ENCODE data around the gene NFIA. TPM values are rescaled to one million over a fixed set of nuclear protein-coding genes. Genes with fewer than 3 reads are reported as not detected.

The NFIA gene
- polyA plus RNA-seq, 3 donors = 13.9 to 17.3 (median 16.2) TPM

DNA sequence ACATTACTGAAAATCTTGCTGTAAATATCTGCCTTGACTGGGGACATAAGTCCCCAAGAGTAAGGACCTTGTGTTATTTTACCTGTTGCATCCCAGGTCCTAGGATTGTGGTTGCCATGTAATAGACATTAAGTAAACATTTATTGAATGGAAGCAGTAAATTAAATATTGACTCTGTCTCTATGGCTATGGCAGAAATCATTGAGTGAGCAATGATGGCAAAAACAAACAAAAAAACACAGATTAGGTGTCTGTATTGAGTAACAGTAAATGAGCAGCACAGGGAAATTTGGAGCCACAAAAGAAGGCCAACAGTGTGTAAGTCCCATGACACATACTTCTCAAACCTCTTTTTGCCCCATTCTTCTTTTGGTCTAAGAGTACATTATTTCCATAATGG, 240.4 kb downstream of the NFIA start:
- no peak for DNase-seq (ENCODE audit: extremely low read depth in 1 of 11, low read depth in 9 of 11, low spot score in 4 of 11)

DNA sequence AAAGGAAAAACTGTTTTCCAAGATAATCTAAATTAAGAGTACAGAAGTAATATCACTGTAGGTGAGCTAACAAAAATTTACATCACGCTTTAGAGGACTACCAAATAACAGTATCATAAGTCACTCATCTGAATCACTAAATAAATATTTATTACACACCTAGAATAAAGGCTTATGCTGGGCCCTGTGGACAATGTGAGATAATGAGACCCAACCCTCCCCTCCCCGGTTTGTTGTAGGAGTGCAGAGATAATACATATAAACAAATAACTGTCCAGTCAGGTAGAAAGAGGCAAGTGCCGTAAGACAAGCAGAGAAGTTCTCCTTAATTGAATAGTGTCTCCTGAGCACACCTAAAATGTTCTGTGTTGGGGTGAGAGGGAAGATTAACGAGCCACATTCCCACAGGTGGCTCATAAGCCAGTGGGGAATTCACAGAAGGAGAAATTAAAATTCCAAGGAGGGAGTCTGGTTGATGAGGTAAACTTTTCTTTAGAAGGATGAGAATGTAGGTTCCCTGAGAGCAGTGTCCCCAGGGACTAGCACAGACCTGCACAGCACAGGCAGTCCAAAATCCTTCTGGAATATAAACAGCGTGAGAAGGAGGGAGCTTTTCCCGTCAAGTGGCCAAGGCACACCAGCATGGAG, 241.4 kb downstream of the NFIA start:
- no peak for DNase-seq (ENCODE audit: extremely low read depth in 1 of 11, low read depth in 9 of 11, low spot score in 4 of 11)

DNA sequence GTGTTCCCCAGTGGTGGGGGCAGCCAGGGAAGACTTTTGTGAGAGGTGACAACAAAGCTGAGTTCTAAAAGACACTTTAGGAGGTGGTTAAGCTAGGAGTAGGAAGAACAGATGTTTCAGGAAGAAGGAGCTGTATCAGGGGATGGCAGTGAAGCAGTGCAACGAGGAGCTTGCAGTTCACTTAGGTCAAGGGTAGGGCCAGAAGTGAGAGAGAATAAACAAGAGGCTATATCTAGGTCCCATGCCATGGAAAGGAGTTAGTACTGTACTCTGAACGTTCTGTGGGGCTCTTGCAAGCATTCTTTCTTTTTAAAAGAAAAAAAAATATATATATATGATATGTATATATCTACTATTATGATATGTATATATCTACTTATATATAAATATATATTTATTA, 244.4 kb downstream of the NFIA start:
- no peak for DNase-seq (ENCODE audit: extremely low read depth in 1 of 11, low read depth in 9 of 11, low spot score in 4 of 11)

DNA sequence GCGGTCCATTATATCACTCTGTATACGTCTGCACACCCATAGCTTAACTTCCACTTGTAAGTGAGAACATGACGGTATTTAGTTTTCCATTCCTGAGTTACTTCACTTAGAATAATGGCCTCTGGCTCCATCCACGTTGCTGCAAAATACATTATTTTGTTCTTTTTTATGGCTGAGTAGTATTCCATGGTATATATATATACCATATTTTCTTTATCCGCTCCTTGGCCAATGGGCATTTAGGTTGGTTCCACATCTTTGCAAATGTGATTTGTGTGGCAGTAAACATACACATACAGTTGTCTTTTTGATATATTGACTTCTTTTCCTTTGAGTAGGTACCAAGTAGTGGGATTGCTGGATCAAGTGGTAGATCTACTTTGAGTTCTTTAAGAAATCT, 245.1 kb downstream of the NFIA start:
- no peak for DNase-seq (ENCODE audit: extremely low read depth in 1 of 11, low read depth in 9 of 11, low spot score in 4 of 11)

DNA sequence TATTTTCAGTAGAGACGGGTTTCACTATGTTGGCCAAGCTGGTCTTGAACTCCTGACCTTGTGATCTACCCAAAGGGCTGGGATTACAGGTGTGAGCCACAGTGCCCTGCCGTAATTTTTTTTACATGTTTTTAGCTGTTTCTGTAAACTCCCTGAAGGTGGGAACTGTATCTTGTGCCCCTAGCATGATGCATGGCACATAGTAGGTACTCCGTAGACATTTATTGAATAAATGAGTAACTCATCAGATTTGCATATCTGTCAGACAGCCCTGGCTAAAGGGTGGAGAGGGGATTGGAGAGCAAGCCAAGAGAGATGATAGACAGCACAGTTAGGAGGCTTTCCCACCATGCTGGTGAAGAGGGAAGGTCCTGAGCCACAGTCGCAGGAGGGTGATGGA, 247.2 kb downstream of the NFIA start:
- no peak for DNase-seq (ENCODE audit: extremely low read depth in 1 of 11, low read depth in 9 of 11, low spot score in 4 of 11)

DNA sequence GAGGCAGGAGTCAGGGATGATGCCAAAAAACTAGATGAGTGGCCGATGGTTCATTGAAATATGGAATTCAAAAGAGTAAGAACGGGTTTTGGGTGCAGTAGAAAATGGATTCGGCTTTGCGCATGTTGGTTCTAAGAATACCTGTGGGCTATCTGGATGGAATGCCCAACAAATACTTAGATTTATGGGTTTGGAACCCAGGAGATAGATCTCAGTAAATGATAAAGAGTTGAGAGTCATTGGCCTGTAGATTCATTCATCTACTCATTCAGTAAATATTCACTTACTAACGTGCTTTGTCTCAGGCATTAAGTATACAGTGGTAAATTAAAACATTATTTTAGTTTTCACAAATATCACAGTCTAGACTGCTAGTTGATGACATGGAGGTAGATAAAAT, 247.7 kb downstream of the NFIA start:
- DNase-seq (ENCODE audit: extremely low read depth in 1 of 11, low read depth in 9 of 11, low spot score in 4 of 11) = no peak

DNA sequence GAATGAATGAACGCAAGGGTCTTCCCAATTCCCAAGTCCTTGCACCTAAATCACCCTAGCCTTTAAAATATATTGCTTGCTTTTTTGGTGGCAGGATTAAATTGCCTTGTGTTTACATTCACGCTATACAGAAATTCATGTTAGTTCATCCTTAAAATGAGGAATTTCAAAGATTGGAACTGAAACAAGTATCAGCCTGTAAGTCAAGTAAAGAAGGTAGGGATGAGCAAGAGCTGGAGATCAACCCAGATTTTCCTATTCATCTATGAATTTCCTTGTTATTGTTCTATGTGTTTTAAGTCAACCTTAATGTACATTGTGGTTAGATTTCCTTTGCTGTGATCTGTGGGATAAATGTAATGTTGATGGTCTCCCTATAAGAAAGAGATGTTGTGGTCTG, 248.2 kb downstream of the NFIA start:
- DNase-seq (ENCODE audit: extremely low read depth in 1 of 11, low read depth in 9 of 11, low spot score in 4 of 11) = no peak

DNA sequence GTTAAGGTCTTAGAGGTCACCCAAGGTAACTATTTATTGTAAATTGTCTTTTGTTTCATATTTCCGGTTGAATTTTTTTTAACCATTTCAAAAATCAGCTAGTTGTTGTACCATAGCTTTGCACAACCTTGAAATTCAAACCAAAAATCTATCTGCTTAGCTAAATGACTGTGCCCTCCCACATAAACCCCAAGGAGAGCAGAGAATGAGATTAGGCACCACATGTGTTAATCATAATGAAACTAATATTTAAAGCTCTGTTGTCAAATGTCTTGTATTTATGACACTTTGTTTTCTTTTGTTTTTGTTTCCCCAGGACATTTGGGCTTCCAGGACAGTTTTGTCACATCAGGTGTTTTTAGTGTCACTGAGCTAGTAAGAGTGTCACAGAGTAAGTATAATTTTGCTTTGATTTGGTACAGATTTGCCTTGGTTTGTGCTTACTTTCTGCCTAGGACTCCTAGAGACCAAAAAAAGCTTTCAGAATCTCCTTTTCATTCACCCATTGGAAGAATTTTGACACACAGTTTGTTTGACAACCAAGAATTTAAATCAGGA, 249.9 kb downstream of the NFIA start:
- DNase-seq (ENCODE audit: extremely low read depth in 1 of 11, low read depth in 9 of 11, low spot score in 4 of 11) = no peak

DNA sequence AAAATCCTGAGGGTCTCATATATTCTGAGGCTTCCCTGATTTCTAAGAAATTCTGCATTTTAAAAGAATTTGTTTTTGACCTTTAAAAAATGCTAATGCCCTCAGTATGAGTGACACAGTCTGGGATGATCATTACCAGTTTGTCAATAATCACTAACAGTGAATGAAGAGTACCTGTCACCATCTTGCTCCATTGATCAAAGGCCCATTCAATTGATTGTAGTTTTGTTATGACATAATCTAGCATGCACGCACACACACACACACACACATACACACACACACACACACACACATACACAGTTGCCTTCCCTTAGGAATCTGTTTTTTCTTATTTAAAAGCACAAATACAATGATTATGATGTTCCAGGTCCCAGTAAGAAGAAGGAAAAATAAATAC, 250.4 kb downstream of the NFIA start:
- no peak for DNase-seq (ENCODE audit: extremely low read depth in 1 of 11, low read depth in 9 of 11, low spot score in 4 of 11)

DNA sequence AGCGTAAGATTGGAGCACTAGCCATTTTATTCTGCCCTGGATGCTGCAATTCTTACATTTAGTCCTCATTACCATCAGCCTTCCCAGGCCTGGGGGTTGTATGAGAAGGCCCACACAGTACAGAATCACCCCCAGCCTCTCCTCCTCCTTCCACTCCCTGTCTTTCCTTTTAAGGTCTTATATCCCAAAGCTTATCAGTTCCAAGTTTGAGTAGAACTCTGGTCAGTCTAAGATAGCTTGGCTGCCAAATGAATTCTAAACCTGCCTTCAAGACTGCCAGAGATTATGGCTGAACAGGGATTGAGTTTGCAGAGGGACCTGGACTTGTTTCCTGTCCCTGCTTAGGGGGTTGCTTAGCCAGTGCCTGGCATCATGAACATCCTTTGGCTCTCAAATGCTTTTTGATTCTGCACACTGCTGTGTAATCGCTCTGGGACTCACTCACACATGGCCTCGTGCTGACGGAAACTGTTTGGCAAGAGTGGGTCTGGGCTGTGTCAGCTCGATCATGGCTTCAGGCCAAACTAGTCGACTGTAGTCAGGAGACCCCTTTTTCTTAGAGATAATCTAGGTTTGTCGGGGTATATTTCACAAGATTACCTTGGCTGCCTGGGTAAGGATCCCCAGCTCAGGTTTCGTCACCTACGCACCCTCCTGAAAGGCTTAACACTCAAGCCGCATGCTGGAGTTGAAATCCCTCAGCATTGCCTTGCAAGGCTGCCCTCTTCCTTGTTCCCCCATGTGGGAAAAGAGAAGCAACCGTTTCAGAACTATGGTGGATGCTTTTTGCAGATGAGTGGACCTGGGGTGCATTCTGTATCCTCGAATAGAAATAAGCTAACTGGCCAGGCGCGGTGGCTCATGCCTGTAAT, 252.6 kb downstream of the NFIA start:
- no peak for DNase-seq (ENCODE audit: extremely low read depth in 1 of 11, low read depth in 9 of 11, low spot score in 4 of 11)

DNA sequence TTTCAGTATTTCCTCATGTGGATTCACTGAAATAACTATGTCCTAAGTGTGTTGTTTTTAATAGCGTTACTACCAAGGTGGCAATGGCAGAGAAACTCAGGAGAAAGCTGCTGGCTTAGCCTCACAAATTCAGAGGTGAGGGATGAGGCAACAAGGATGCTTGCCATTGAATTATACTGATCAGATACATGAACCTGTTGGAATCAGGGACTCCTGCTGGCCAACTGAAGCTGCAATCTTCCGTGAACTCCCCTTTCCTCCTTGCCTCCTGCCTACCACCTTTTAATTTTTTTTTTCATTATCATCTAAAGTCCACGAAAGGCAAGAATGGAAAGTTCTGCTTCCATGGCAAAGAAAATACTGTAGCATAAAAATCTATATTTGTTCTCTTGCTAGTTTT, 254.7 kb downstream of the NFIA start:
- no peak for DNase-seq (ENCODE audit: extremely low read depth in 1 of 11, low read depth in 9 of 11, low spot score in 4 of 11)

DNA sequence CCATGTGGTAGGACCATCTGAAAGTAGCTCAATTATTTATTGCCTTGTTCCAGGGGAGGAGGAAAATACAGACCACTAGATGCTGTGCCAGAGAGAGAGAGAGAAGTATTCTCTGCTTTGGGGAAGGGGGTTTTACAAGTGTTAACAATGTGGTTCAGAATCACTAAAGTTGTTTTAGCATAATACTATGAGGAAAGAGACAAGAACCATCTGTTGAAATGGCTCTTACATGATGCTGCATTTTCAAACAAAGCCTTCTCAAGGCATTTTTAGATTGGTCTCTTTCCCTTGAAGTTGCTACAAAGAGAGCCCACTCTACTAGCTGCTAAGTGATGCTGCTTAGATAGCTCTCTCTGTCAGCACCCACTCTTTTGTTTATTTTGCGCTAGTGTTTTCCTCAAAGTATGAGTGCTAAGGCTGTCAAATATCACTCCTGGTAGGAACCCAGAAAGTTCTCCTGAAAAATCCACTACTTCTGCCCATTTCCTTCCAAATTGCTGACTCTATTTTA, 255.1 kb downstream of the NFIA start:
- peak in 4 of 11 donors; percentile 39 to 57 (median 48) for DNase-seq (ENCODE audit: extremely low read depth in 1 of 11, low read depth in 9 of 11, low spot score in 4 of 11)

DNA sequence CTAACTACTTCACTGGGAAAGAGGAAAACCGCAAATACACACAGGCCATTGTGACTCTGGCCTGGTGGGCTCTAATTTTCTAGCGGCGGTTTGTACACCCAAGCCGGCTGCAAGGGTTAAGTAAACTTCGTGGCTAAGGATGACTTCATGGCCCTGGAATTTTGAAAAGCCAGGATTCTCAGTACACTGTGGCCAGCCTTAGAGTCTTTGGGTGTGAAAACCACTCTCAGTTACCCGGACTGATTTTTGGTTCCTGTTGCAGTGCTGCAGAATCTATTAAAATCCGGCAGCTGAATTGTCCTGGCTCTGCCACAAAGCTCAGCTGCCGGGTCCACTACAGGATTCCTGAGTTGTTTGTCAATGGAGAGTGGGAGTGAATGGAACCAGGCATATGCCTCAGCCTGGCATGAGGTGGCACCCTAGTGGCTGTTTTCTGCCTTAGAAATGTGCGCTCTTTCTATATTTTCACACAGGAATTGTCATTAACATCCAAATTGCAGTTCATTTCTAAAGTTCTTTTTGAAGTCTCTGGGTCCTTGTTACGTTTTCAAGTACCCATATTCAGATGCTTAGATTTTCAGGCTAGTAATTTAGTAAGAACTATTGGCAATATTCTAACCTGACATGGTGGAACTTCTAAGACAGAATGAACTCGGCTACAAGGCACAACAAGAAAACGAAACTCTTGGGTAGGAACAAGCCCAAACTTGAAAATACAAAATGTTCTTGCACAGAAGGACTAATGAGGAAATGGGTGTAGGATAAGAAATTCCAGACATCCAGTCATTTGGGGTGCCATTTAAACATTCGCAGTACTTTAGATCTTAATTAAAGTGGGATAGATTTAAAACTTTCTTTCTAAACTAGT, 255.9 kb downstream of the NFIA start:
- DNase-seq (ENCODE audit: extremely low read depth in 1 of 11, low read depth in 9 of 11, low spot score in 4 of 11) = peak in 9 of 11 donors; percentile 52 to 82 (median 60)

DNA sequence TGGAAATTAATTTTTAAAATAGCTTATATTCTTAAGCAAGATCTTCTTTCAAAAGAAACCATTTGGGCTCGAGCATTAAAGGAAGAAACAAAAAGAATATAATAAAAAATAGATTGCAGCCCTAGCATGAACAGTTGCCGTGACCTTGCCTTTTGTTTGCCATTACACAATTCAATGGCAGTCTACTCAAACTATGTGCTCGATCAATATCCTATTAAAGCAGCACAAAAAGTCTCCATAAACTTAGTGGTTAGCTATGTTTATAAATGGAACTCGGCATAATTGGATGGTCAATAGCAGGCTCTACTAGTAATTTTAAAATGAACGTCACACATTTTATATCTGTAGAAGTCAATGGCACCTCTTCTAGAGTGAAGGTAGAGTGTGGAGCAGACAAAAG, 256.5 kb downstream of the NFIA start:
- no peak for DNase-seq (ENCODE audit: extremely low read depth in 1 of 11, low read depth in 9 of 11, low spot score in 4 of 11)

DNA sequence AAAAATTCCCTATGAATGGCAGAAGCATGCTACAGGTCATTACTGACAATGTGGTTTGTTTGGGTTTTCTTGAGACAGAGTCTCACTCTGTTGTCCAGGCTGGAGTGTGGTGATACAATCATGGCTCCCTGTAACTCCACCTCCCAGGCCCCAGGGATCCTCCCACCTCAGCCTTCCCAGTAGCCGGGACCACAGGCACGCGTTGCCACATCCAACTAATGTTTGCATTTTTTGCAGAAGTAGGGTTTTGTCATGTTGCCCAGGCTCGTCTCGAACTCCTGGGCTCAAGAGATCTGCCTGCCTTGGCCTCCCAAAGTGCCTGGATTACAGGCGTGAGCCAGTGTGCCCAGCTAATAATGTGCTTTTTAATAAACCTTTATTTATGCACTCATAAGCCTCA, 259.1 kb downstream of the NFIA start:
- DNase-seq (ENCODE audit: extremely low read depth in 1 of 11, low read depth in 9 of 11, low spot score in 4 of 11) = no peak

DNA sequence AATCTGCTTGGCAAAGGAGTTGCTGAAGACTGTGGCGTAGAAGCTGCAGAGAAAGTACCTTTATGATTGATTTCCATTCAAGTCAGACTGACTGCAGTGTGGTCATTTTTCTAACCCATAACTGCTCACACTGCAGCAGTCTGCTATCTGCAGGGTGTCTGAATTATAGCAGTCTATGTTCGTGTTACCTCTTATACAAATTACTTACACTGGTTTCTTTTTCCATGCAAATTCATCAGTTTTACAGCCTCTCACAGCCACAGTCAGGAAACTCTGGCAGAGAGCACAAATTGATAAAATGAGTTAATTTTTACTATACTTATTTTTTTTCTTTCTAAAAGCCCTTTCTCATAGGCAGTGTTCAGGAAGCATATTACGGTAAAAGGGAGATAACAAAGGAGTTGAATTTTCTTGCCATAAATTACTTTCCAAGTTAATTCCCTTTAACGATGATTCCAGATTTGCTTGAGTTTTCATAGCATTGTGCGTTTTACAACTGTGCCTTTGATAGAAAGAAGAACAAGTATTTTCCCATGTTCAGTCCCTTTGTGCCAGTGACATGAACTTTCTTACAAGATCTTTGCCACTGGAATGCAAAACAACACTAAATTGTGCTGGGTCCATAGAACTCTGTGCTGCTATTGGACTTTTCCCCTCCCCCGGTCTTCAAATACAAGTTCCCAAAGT, 261.5 kb downstream of the NFIA start:
- no peak for DNase-seq (ENCODE audit: extremely low read depth in 1 of 11, low read depth in 9 of 11, low spot score in 4 of 11)

DNA sequence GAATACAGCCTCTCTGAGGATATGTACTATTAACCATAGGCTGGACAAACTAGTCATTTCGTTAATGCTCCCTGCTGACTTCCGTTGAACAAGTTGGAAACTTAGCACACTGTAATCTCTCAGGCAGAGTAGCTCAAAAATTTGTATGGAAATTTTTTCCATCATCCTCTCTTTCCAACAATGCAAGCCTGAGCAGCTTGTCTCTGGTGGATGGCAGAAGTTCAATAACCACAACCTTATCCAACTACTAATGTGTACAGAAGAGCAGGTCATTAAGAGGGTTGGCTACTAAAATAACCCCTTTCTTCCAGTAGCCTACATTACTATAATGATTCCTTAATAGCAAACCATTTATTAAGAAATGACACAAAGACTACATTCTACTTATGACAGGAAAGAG, 262.3 kb downstream of the NFIA start:
- DNase-seq (ENCODE audit: extremely low read depth in 1 of 11, low read depth in 9 of 11, low spot score in 4 of 11) = no peak

DNA sequence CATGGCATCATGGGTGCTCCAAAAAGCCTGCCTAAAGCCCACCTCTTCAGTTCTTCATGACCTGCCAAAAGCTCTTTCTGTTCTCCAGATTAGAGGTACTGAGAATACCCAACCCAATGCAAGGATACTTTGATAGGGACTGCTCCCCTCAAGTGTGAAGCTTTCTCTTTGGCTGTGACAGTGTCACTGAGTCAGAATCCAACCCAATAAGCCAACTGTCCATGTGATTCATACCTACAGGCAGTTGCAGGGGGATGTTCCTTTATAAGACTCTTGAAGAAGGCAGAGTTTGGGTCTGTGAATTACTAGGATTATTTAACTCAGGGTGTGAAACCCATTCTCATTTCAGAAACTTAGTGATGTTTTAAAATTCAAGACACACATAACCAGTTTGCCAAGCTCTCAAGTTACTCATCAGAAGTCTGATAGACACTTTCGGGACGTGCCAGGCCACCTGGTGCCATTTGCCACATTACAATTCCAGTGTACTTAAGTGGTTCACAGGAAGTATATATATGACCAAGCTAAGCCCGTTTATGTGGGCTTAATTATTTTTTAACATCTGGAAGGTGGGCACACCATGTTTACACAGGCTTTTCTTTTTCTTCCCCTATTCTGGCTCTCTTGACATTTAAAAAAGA, 265.8 kb downstream of the NFIA start:
- no peak for DNase-seq (ENCODE audit: extremely low read depth in 1 of 11, low read depth in 9 of 11, low spot score in 4 of 11)

All from renal cortex interstitium (tissue), 11 donors.